PC-9 (cell line): ENCODE results near the gene JARID2. TPM values are rescaled to one million over a fixed set of nuclear protein-coding genes. Genes with fewer than 3 reads are reported as not detected.

Source experiments
- BruUV-seq: library from RNA; stranded (reverse); fragments of 400-500 nt; replicated peaks from 2 replicates; lab custom pipeline; 2021; lab: Mats Ljungman, UMichigan
- CTCF ChIA-PET: fragments of 300-600 bp; sonication (Branson Sonifier 250); formaldehyde crosslinking; loops from one replicate; lab custom pipeline; 2022; ENCODE audit warnings: antibody characterized with exemption; lab: Charles Lee
- POLR2A ChIA-PET: fragments of 300-600 bp; sonication (Branson Sonifier 250); formaldehyde crosslinking; loops from one replicate; lab custom pipeline; 2022; ENCODE audit warnings: antibody characterized with exemption; ENCODE audit not compliant: unreplicated experiment; lab: Charles Lee
- DNase-seq, 2 experiments: peaks; one replicate each; pipeline versions ENCODE4 v3.0.0 to v3.0.0-alpha.2; 2015 to 2022; ENCODE audit warnings: mixed read lengths in 1 of 2
- H2AFZ ChIP-seq: fragments of 200-600 bp; sonication (generic); 2 replicates; pipeline ENCODE4 v1.8.1; 2017; ENCODE audit warnings: antibody characterized with exemption
- H3F3A ChIP-seq: fragments of 200-600 bp; sonication (generic); 2 replicates; pipeline ENCODE4 v1.8.1; 2017; ENCODE audit warnings: antibody characterized with exemption, mild to moderate bottlenecking, low read depth; ENCODE audit not compliant: insufficient read depth
- H3K27ac ChIP-seq: fragments of 200-600 bp; sonication (generic); 2 replicates; pipeline ENCODE4 v1.6.1; 2016; ENCODE audit warnings: mixed run types
- H3K27me3 ChIP-seq: fragments of 200-600 bp; sonication (generic); 2 replicates; pipeline ENCODE4 v1.6.1; 2016; ENCODE audit warnings: low read depth, mixed run types; ENCODE audit not compliant: insufficient read depth
- H3K36me3 ChIP-seq: fragments of 200-600 bp; sonication (generic); 2 replicates; pipeline ENCODE4 v1.6.1; 2016; ENCODE audit warnings: low read depth, mixed run types
- H3K4me1 ChIP-seq: fragments of 200-600 bp; sonication (generic); replicated peaks from 2 replicates; pipeline ENCODE4 v1.6.1; 2016; ENCODE audit warnings: mixed run types; ENCODE audit not compliant: insufficient read depth
- H3K4me2 ChIP-seq: fragments of 200-600 bp; sonication (generic); 2 replicates; pipeline ENCODE4 v1.6.1; 2017; ENCODE audit warnings: mixed run types
- H3K4me3 ChIP-seq: fragments of 200-600 bp; sonication (generic); 2 replicates; pipeline ENCODE4 v1.6.1; 2016; ENCODE audit warnings: mixed run types
- H3K79me2 ChIP-seq: fragments of 200-600 bp; sonication (generic); 2 replicates; pipeline ENCODE4 v1.6.1; 2017; ENCODE audit warnings: low read depth, mixed run types
- H3K9me2 ChIP-seq: fragments of 200-600 bp; sonication (generic); 2 replicates; pipeline ENCODE4 v1.8.1; 2017; ENCODE audit warnings: mild to moderate bottlenecking; ENCODE audit not compliant: insufficient read depth
- H3K9me3 ChIP-seq: fragments of 200-600 bp; sonication (generic); 2 replicates; pipeline ENCODE4 v1.8.1; 2016; ENCODE audit warnings: low read depth; ENCODE audit not compliant: insufficient read depth
- H4K20me1 ChIP-seq: fragments of 200-600 bp; sonication (generic); 2 replicates; pipeline ENCODE4 v1.8.1; 2017; ENCODE audit not compliant: insufficient read depth
- EZH2 ChIP-seq: fragments of 200-600 bp; sonication (generic); IDR thresholded peaks from 2 replicates; pipeline ENCODE4 v1.8.0; 2017; ENCODE audit warnings: antibody characterized with exemption, low read depth
- intact Hi-C: fragments of 100-400 bp; cut with micrococcal nuclease; formaldehyde crosslinking; loops from one replicate; pipeline ENCODE4 v1.10.0; 2022; ENCODE audit not compliant: unreplicated experiment
- total RNA-seq: library from RNA; stranded (reverse); gene quantifications from 2 replicates; pipeline ENCODE4 v1.2.3, GENCODE V29; 2021
- TF ChIP-seq, protein P1 (sequence below): fragments of 200-600 bp; sonication (generic); conservative IDR thresholded peaks from 2 replicates; pipeline ENCODE4 v1.6.1; 2017; ENCODE audit warnings: mixed run types, antibody characterized with exemption, mild to moderate bottlenecking, moderate library complexity

JARID2 gene
- total RNA-seq, 1 experiment from 2014 or later: 35.0 TPM

GRCh38 chr6:15555101-15556038 is 309.5 kb downstream of the JARID2 start:
- no peaks in the 10 kb centered on the region for H3K9me2 ChIP-seq
- H3K4me1 ChIP-seq: no peaks in the 10 kb centered on the region
- H3F3A ChIP-seq: no peaks in the 10 kb centered on the region
- H3K36me3 ChIP-seq: no peaks in the 10 kb centered on the region
- no peaks in the 10 kb centered on the region for H3K27me3 ChIP-seq
- CTCF ChIA-PET: no interaction called here
- no peak for DNase-seq
- no peak overlapping the region for H3K27ac ChIP-seq
- H3K9me3 ChIP-seq: no peaks in the 10 kb centered on the region
- no peak overlapping the region for H3K4me2 ChIP-seq
- no peaks in the 10 kb centered on the region for H3K79me2 ChIP-seq
- TF ChIP-seq EZH2: no peak
- TF ChIP-seq, protein P1, sequence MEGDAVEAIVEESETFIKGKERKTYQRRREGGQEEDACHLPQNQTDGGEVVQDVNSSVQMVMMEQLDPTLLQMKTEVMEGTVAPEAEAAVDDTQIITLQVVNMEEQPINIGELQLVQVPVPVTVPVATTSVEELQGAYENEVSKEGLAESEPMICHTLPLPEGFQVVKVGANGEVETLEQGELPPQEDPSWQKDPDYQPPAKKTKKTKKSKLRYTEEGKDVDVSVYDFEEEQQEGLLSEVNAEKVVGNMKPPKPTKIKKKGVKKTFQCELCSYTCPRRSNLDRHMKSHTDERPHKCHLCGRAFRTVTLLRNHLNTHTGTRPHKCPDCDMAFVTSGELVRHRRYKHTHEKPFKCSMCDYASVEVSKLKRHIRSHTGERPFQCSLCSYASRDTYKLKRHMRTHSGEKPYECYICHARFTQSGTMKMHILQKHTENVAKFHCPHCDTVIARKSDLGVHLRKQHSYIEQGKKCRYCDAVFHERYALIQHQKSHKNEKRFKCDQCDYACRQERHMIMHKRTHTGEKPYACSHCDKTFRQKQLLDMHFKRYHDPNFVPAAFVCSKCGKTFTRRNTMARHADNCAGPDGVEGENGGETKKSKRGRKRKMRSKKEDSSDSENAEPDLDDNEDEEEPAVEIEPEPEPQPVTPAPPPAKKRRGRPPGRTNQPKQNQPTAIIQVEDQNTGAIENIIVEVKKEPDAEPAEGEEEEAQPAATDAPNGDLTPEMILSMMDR: no peak
- no peak overlapping the region for H3K4me3 ChIP-seq
- BruUV-seq: no TSS peak
- POLR2A ChIA-PET: no interaction called here
- intact Hi-C loops: no loop called here
- no peaks in the 10 kb centered on the region for H4K20me1 ChIP-seq
- H2AFZ ChIP-seq: no peak overlapping the region

DNA sequence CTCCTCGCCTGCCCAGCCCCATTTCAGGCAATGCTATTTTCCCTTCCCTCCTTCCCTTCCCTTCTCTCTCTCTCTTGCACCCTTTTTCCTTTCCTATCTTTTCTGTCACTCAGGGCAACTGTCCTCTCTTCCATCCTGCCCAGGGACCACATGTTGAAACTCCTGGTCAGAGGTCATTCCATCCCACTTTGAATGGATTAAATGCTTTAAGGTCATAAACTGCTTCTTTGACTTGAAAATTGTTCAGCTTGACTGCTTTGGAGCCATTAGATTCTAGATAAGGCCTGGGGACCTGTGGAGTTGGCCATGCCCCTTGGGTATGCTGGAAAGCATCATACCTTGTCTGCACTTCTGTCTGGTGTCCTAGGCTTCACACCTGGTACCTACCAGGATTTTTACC is 310.8 kb downstream of the JARID2 start:
- Histone ChIP-seq H3K27me3 (no peaks in the 10 kb centered on the region), H3K9me3 (no peaks in the 10 kb centered on the region), H2AFZ (no peak overlapping the region), H3F3A (no peaks in the 10 kb centered on the region), H3K27ac (no peak overlapping the region), H3K4me1 (no peaks in the 10 kb centered on the region), H3K9me2 (no peaks in the 10 kb centered on the region), H4K20me1 (no peaks in the 10 kb centered on the region), H3K36me3 (no peaks in the 10 kb centered on the region), H3K79me2 (no peaks in the 10 kb centered on the region), H3K4me3 (no peak overlapping the region), H3K4me2 (no peak overlapping the region)
- no peak for TF ChIP-seq EZH2
- TF ChIP-seq, protein P1: no peak
- CTCF ChIA-PET: no interaction called here
- DNase-seq: no peak
- POLR2A ChIA-PET: no interaction called here
- BruUV-seq: no TSS peak
- intact Hi-C loops: no loop called here

- POLR2A ChIA-PET: interaction anchor here (0.6 kb wide), 1 partner anchor 28 kb away, joined by 9 read pairs; no protein-coding TSS in a partner anchor
- CTCF ChIA-PET: no interaction called here
These were observed 311.3 kb downstream of the JARID2 start for GRCh38 chr6:15557174-15557573.

More at GRCh38 chr6:15557174-15557573, 311.3 kb downstream of the JARID2 start:
- Histone ChIP-seq H3F3A (no peaks in the 10 kb centered on the region), H3K4me3 (no peak overlapping the region), H3K9me3 (no peaks in the 10 kb centered on the region), H2AFZ (no peak overlapping the region), H3K4me1 (no peaks in the 10 kb centered on the region), H3K9me2 (no peaks in the 10 kb centered on the region), H3K4me2 (no peak overlapping the region), H4K20me1 (no peaks in the 10 kb centered on the region), H3K36me3 (no peaks in the 10 kb centered on the region), H3K27ac (no peak overlapping the region), H3K27me3 (no peaks in the 10 kb centered on the region), H3K79me2 (no peaks in the 10 kb centered on the region)
- no peak for DNase-seq
- BruUV-seq: no TSS peak
- TF ChIP-seq EZH2: no peak
- TF ChIP-seq, protein P1: no peak
- intact Hi-C loops: no loop called here
